ENCODE data around the gene NDUFAF8. TPM values are rescaled to one million over a fixed set of nuclear protein-coding genes. Genes with fewer than 3 reads are reported as not detected.

NDUFAF8 gene
- total RNA-seq, 1 donor from 2014 or later, result 47.6 TPM

DNA sequence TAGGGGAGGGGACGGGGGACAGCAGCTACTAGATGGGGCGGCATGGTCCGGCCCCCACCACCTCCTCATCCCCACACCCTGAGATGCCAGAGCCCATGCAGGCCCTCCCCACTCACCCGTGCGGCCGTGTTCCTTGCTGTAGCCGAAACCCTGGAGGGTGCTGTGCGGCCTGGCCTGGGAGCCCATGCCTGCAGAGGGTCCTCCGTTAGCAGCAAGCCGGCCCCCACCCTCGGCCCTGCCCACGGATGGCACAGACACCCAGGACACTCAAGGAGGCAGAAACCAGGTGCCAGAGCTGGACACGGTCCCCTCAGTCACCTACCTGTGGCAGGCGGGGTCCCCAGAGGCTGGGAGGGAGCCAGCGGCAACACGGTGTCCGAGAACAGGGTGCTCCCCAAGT is 5.8 kb upstream of the NDUFAF8 start:
- TF ChIP-seq, protein P1, sequence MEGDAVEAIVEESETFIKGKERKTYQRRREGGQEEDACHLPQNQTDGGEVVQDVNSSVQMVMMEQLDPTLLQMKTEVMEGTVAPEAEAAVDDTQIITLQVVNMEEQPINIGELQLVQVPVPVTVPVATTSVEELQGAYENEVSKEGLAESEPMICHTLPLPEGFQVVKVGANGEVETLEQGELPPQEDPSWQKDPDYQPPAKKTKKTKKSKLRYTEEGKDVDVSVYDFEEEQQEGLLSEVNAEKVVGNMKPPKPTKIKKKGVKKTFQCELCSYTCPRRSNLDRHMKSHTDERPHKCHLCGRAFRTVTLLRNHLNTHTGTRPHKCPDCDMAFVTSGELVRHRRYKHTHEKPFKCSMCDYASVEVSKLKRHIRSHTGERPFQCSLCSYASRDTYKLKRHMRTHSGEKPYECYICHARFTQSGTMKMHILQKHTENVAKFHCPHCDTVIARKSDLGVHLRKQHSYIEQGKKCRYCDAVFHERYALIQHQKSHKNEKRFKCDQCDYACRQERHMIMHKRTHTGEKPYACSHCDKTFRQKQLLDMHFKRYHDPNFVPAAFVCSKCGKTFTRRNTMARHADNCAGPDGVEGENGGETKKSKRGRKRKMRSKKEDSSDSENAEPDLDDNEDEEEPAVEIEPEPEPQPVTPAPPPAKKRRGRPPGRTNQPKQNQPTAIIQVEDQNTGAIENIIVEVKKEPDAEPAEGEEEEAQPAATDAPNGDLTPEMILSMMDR (IDR thresholded peaks at IDR 0.05; ENCODE audit: unreplicated experiment), result no peak
- H3K4me1 Mint-ChIP-seq, result peaks cover 12% of the 10 kb centered on the region
- H3K36me3 Mint-ChIP-seq, result peaks cover 20% of the 10 kb centered on the region
- DNase-seq (ENCODE audit: low spot score in 2 of 2, unreplicated experiment in 2 of 2), result no peak
- H3K9me3 Mint-ChIP-seq, result no peaks in the 10 kb centered on the region
- no peak overlapping the region for H3K4me3 Mint-ChIP-seq
- no peak overlapping the region for H3K27ac Mint-ChIP-seq
- H3K27me3 Mint-ChIP-seq (ENCODE audit: low read depth), result no peaks in the 10 kb centered on the region

DNA sequence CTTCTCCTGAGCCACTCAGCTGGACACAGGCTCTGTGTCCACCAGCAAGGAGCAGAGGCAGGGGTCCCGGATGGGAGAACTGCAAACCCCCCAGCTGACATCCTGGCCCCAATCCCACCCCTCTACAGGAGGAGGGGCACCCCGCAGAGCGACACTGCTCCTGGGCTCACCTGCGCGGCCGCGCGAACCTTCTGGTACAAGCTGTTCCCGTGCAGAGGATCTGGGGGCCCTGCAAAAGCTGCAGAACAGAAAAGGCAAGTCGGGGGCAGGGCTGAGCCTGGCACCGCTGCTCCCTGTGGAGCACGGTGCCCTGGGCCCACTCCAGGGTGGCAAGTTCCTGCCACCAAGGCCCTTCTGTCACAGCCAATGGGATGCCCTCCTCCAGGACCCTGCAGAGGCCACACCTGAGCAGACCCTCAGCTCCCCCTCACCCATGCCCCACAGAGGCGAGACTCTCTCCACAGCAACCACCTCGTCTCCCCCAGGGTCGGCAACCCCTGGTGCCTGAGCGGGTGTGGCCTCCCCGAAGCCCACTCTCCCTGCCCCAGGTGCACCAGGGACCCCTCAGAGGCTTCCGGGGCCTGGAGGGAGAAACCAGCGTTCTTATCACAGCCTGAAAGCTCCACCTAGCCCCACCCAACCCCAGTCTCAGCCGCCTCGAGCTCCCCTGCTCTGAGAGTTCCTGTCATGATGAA is 5.2 kb upstream of the NDUFAF8 start:
- Mint-ChIP-seq H3K4me1 (peaks cover 12% of the 10 kb centered on the region), H3K27me3 (ENCODE audit: low read depth) (no peaks in the 10 kb centered on the region), H3K9me3 (no peaks in the 10 kb centered on the region), H3K4me3 (no peak overlapping the region), H3K36me3 (peaks cover 18% of the 10 kb centered on the region), H3K27ac (no peak overlapping the region)
- TF ChIP-seq, protein P1 (IDR thresholded peaks at IDR 0.05; ENCODE audit: unreplicated experiment), result no peak
- DNase-seq (ENCODE audit: low spot score in 2 of 2, unreplicated experiment in 2 of 2), result no peak

GRCh38 chr17:81234506-81234855 is 4.6 kb upstream of the NDUFAF8 start:
- peaks cover 18% of the 10 kb centered on the region for H3K36me3 Mint-ChIP-seq
- peaks cover 12% of the 10 kb centered on the region for H3K4me1 Mint-ChIP-seq
- no peaks in the 10 kb centered on the region for H3K27me3 Mint-ChIP-seq (ENCODE audit: low read depth)
- no peak overlapping the region for H3K27ac Mint-ChIP-seq
- H3K4me3 Mint-ChIP-seq, result no peak overlapping the region
- H3K9me3 Mint-ChIP-seq, result no peaks in the 10 kb centered on the region
- DNase-seq (ENCODE audit: low spot score in 2 of 2, unreplicated experiment in 2 of 2), result no peak
- TF ChIP-seq, protein P1 (IDR thresholded peaks at IDR 0.05; ENCODE audit: unreplicated experiment), result no peak

DNA sequence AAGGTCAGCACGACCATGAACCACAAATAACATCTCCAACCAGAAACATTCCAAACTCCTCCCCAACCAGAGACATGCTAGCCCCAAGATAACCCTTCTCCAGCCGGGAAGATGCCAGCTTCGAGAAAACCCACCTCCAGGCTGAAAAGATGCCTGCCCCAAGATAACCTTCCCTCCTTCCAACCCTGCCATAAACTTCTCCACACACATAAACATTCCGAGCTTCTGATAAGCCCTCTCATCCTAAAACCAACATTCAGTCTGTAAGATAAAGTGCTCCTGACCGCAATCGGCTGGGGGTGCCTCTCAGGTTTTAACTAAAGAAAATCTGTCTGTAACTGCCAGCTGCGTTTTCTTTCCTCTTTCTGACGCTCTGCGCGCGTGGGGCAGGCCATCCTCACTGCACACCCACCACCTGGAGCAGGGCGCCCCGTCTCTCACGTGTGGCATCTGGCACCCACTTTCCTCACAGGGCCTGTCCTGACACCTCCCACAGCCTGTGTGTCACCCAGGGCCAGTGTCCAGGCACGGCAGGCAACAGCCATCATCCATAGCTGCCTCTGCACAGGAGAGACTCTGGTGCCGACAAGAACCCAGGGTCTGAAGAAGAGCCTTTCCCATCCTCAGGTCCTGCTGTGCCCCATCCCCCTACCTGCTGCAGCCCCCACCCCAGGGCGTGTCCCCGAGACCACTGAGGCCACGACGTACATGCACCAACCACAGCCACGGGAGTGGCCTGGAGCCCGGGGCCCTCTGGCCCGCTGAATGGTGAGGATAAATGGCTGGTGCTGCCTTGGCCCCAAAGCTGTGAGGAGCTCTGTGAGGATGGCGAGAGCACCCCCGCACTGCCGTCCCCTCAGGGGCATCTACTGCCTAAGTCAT is 3.9 kb upstream of the NDUFAF8 start:
- DNase-seq (ENCODE audit: low spot score in 2 of 2, unreplicated experiment in 2 of 2), result no peak
- Mint-ChIP-seq H3K4me3 (no peak overlapping the region), H3K27ac (peak overlapping the region; percentile 40), H3K4me1 (peaks cover 17% of the 10 kb centered on the region), H3K36me3 (peaks cover 12% of the 10 kb centered on the region), H3K27me3 (ENCODE audit: low read depth) (no peaks in the 10 kb centered on the region), H3K9me3 (no peaks in the 10 kb centered on the region)
- TF ChIP-seq, protein P1 (IDR thresholded peaks at IDR 0.05; ENCODE audit: unreplicated experiment), result no peak

DNA sequence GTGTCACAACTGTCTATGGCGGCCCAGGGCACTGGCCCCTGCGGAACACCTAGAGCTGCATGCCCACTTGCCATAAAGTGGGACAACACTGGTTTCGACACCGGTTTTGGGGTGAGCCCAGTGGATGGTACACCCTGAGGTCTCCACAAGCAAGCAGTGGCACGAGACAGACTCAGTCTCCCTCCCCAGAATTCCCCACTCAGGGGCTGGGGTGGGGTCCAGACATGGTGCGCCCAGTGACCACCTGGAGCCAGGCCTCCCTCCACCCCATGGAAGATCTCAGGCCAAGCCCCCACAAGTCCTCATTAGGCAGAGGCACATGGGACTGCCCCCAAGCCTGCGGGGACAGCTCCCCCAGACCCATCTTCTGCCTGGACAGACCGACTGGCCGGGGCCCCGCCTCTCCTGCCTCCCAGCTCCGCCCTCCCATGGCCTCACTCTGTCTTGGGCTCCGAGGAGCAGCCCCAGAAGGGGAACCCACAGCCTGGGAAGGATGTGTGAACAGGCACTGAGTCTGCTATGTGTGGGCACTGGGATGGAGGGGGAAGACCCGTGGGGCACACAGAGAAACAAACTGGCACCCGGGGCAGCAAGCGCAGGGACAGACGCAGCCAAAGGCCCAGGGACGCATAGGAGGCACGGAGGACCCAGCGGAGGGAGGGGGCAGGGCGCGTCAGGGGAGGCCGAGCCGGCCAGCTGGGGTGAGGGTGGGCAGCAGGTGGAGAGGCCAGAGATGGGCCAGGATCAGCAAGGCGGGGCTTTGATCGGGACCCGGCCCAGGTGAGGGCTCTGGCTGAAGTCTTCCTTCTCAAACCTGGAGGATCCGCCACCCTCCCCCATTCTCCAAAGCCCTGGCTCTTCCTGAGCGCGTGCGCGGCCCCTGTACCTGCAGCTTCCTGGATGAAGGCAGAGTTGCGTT is 3.0 kb upstream of the NDUFAF8 start:
- peaks cover 6% of the 10 kb centered on the region for H3K36me3 Mint-ChIP-seq
- H3K27me3 Mint-ChIP-seq (ENCODE audit: low read depth), result no peaks in the 10 kb centered on the region
- no peak overlapping the region for H3K27ac Mint-ChIP-seq
- H3K4me3 Mint-ChIP-seq, result no peak overlapping the region
- TF ChIP-seq, protein P1 (IDR thresholded peaks at IDR 0.05; ENCODE audit: unreplicated experiment), result no peak
- DNase-seq (ENCODE audit: low spot score in 2 of 2, unreplicated experiment in 2 of 2), result no peak
- H3K9me3 Mint-ChIP-seq, result no peaks in the 10 kb centered on the region
- H3K4me1 Mint-ChIP-seq, result peaks cover 22% of the 10 kb centered on the region

Measured in mesothelial cell of epicardium (in vitro differentiated cells).